Endothelial cell (in vitro differentiated cells): ENCODE results near the gene PRDM2. TPM values are rescaled to one million over a fixed set of nuclear protein-coding genes. Genes with fewer than 3 reads are reported as not detected.

ENCODE experiments used
- DNase-seq: peaks from one replicate; pipeline ENCODE4 v3.0.0; 2021; ENCODE audit warnings: low spot score
- H3K27ac Mint-ChIP-seq: one replicate; pipeline ENCODE4 v1.8.0; 2021; ENCODE audit warnings: mixed read lengths, inconsistent platforms; ENCODE audit not compliant: unreplicated experiment
- H3K27me3 Mint-ChIP-seq: one replicate; pipeline ENCODE4 v1.8.0; 2021; ENCODE audit warnings: mild to moderate bottlenecking, moderate library complexity, mixed read lengths, inconsistent platforms; ENCODE audit not compliant: unreplicated experiment
- H3K36me3 Mint-ChIP-seq: one replicate; pipeline ENCODE4 v1.8.0; 2021; ENCODE audit warnings: mild to moderate bottlenecking, low read depth, mixed read lengths, inconsistent platforms; ENCODE audit not compliant: unreplicated experiment
- H3K4me1 Mint-ChIP-seq: one replicate; pipeline ENCODE4 v1.8.0; 2021; ENCODE audit warnings: mild to moderate bottlenecking, mixed read lengths, inconsistent platforms; ENCODE audit not compliant: unreplicated experiment
- H3K4me3 Mint-ChIP-seq: one replicate; pipeline ENCODE4 v1.8.0; 2021; ENCODE audit warnings: mild to moderate bottlenecking, mixed read lengths, inconsistent platforms; ENCODE audit not compliant: unreplicated experiment
- H3K9me3 Mint-ChIP-seq: one replicate; pipeline ENCODE4 v1.8.0; 2021; ENCODE audit warnings: mixed read lengths, inconsistent platforms; ENCODE audit not compliant: unreplicated experiment
- total RNA-seq: library from RNA; stranded (reverse); fragmentation: NEBNext Ultra II Directional; extraction: Animal tissue kit (Norgen Biotek cat#: 25700); gene quantifications from one replicate; pipeline ENCODE4 v1.2.1, GENCODE V29; 2021; ENCODE audit not compliant: unreplicated experiment
- TF ChIP-seq, protein P1 (sequence below): fragments of 200-600 bp; sonication (generic); IDR thresholded peaks from one replicate; pipeline ENCODE4 v1.5.0; 2021; ENCODE audit warnings: antibody characterized with exemption; ENCODE audit not compliant: unreplicated experiment

PRDM2 gene
- total RNA-seq, 1 donor from 2014 or later: 49.7 TPM

DNA sequence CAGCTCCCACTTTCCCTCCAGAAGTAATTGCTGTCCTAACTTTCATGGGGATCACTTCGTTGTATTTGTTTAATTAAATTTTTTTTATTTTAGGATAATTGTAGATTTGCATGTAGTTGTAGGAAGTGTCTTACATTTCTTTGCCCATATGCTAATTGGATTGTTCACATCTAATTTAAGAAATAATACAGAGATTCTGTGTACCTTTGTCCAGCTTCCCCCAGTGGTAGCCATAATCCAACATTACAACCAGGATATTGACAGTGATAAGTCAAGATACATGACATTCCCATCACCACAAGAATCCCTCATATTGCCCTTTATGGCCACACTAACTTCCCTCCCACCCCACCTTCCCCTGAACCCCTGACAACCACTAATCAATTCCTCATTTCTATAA lies 136.6 kb downstream of the PRDM2 start:
- TF ChIP-seq, protein P1, sequence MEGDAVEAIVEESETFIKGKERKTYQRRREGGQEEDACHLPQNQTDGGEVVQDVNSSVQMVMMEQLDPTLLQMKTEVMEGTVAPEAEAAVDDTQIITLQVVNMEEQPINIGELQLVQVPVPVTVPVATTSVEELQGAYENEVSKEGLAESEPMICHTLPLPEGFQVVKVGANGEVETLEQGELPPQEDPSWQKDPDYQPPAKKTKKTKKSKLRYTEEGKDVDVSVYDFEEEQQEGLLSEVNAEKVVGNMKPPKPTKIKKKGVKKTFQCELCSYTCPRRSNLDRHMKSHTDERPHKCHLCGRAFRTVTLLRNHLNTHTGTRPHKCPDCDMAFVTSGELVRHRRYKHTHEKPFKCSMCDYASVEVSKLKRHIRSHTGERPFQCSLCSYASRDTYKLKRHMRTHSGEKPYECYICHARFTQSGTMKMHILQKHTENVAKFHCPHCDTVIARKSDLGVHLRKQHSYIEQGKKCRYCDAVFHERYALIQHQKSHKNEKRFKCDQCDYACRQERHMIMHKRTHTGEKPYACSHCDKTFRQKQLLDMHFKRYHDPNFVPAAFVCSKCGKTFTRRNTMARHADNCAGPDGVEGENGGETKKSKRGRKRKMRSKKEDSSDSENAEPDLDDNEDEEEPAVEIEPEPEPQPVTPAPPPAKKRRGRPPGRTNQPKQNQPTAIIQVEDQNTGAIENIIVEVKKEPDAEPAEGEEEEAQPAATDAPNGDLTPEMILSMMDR: no peak
- no peak for DNase-seq
- no peaks in the 10 kb centered on the region for H3K36me3 Mint-ChIP-seq
- no peaks in the 10 kb centered on the region for H3K9me3 Mint-ChIP-seq
- H3K4me1 Mint-ChIP-seq: no peaks in the 10 kb centered on the region
- H3K27me3 Mint-ChIP-seq: peaks cover 4% of the 10 kb centered on the region
- H3K27ac Mint-ChIP-seq: no peak overlapping the region
- H3K4me3 Mint-ChIP-seq: no peak overlapping the region

- no peaks in the 10 kb centered on the region for H3K9me3 Mint-ChIP-seq
- H3K4me1 Mint-ChIP-seq: no peaks in the 10 kb centered on the region
- no peak for DNase-seq
- no peak overlapping the region for H3K4me3 Mint-ChIP-seq
- no peaks in the 10 kb centered on the region for H3K36me3 Mint-ChIP-seq
- H3K27me3 Mint-ChIP-seq: peaks cover 4% of the 10 kb centered on the region
- TF ChIP-seq, protein P1: no peak
- no peak overlapping the region for H3K27ac Mint-ChIP-seq
Measured at GRCh38 chr1:13838236-13838635, 138.2 kb downstream of the PRDM2 start.

DNA sequence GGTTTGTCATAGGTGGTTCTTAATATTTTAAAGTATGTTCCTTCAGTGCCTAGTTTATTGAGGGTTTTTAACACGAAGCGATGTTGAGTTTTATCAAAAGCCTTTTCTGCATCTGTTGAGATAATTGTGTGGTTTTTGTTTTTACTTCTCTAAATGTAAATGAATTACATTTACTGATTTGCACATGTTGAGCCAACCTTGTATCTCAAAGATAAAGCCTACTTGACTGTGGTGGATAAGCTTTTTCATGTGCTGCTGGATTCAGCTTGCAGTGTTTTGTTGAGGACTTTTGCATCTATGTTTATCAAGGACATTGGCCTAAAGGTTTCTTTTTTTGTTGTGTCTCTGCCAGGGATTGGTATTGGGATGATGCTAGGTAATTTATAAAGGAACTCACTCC lies 142.5 kb downstream of the PRDM2 start:
- no peaks in the 10 kb centered on the region for H3K4me1 Mint-ChIP-seq
- H3K27ac Mint-ChIP-seq: no peak overlapping the region
- peaks cover 3% of the 10 kb centered on the region for H3K27me3 Mint-ChIP-seq
- no peak overlapping the region for H3K4me3 Mint-ChIP-seq
- DNase-seq: no peak
- H3K36me3 Mint-ChIP-seq: no peaks in the 10 kb centered on the region
- TF ChIP-seq, protein P1: no peak
- H3K9me3 Mint-ChIP-seq: no peaks in the 10 kb centered on the region

DNA sequence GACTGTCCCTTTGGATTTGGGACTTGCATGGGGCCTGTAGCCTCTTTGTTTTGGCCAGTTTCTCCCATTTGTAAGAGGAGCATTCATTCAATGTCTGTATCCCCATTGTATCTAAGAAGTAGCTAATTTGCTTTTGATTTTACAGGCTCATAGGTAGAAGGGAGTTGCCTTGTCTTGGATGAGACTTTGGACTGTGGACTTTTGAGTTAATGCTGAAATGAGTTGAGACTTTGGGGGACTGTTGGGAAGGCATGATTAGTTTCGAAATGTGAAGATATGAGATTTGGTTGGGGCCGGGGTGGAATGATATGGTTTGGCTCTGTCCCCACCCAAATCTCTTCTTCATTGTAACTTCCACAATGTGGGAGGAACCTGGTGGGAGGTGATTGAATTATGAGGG lies 151.7 kb downstream of the PRDM2 start:
- Mint-ChIP-seq H3K27ac (no peak overlapping the region), H3K27me3 (peaks cover 3% of the 10 kb centered on the region), H3K4me3 (no peak overlapping the region), H3K4me1 (no peaks in the 10 kb centered on the region), H3K36me3 (peaks cover 6% of the 10 kb centered on the region), H3K9me3 (peaks cover 5% of the 10 kb centered on the region)
- TF ChIP-seq, protein P1: no peak
- DNase-seq: no peak

DNA sequence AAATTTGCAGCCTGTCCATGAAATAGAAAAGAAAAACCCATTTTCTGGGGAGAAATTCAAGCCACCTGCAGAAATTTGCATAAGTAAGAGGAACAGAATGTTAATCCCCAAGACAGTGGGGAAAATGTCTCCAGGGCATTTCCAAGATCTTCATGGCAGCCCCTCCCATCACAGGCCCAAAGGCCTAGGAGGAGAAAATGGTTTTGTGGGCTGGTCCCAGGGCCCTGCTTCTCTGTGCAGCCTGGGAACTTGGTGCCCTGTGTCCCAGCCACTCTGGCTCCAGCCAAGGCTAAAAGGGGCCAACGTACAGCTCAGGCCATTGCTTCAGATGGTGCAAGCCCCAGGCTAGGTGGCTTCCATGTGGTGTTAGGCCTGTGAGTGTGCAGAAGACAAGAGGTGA lies 155.6 kb downstream of the PRDM2 start:
- H3K36me3 Mint-ChIP-seq: peaks cover 6% of the 10 kb centered on the region
- TF ChIP-seq, protein P1: no peak
- peaks cover 5% of the 10 kb centered on the region for H3K9me3 Mint-ChIP-seq
- H3K27ac Mint-ChIP-seq: no peak overlapping the region
- peaks cover 1% of the 10 kb centered on the region for H3K27me3 Mint-ChIP-seq
- no peaks in the 10 kb centered on the region for H3K4me1 Mint-ChIP-seq
- no peak for DNase-seq
- no peak overlapping the region for H3K4me3 Mint-ChIP-seq
